NT2/D1 (cell line): ENCODE data around the gene FLYWCH1.

Experiments used
- SUZ12 ChIP-seq: IDR thresholded peaks from 2 replicates; pipeline ENCODE4 v1.6.1; 2011; ENCODE audit not compliant: insufficient read length, insufficient read depth; ENCODE audit errors: extremely low read depth
- YY1 ChIP-seq: IDR thresholded peaks from 2 replicates; pipeline ENCODE4 v1.6.1; 2011; ENCODE audit not compliant: insufficient read length, insufficient read depth
- ZNF274 ChIP-seq: IDR thresholded peaks from 2 replicates; pipeline ENCODE4 v1.6.1; 2011; ENCODE audit warnings: mild to moderate bottlenecking, low read depth, low read length

GRCh38 chr16:2905988-2906387 lies 5.7 kb upstream of the FLYWCH1 start:
- TF ChIP-seq ZNF274 (no peak), YY1 (no peak), SUZ12 (no peak)
